Smooth muscle cell (in vitro differentiated cells): ENCODE measurements around the gene C4orf17. TPM values are rescaled to one million over a fixed set of nuclear protein-coding genes. Genes with fewer than 3 reads are reported as not detected.

ENCODE experiments used
- DNase-seq: peaks from one replicate; lab custom pipeline; 2025; ENCODE audit not compliant: unreplicated experiment; lab: John Stamatoyannopoulos, UW
- H2AFZ ChIP-seq: fragments of 200-600 bp; sonication (generic); 2 replicates; pipeline ENCODE4 v1.6.0; 2016; ENCODE audit warnings: antibody characterized with exemption, low read depth, mild to moderate bottlenecking
- H3F3A ChIP-seq: fragments of 200-600 bp; sonication (generic); 2 replicates; pipeline ENCODE4 v1.6.0; 2017; ENCODE audit warnings: antibody characterized with exemption, low read depth
- H3K27ac ChIP-seq: fragments of 200-600 bp; sonication (generic); 2 replicates; pipeline ENCODE4 v1.5.1; 2016; ENCODE audit warnings: low read depth, mild to moderate bottlenecking
- H3K27me3 ChIP-seq: fragments of 200-600 bp; sonication (generic); 2 replicates; pipeline ENCODE4 v1.6.1; 2016; ENCODE audit warnings: low read depth, mild to moderate bottlenecking
- H3K36me3 ChIP-seq: fragments of 200-600 bp; sonication (generic); 2 replicates; pipeline ENCODE4 v1.5.1; 2016; ENCODE audit warnings: low read depth
- H3K4me1 ChIP-seq: fragments of 200-600 bp; sonication (generic); 2 replicates; pipeline ENCODE4 v1.5.1; 2016; ENCODE audit warnings: low read depth
- H3K4me2 ChIP-seq: fragments of 200-600 bp; sonication (generic); 2 replicates; pipeline ENCODE4 v1.6.0; 2016; ENCODE audit warnings: mild to moderate bottlenecking
- H3K4me3 ChIP-seq: fragments of 200-600 bp; sonication (generic); 2 replicates; pipeline ENCODE4 v1.5.1; 2016; ENCODE audit warnings: mild to moderate bottlenecking
- H3K79me2 ChIP-seq: fragments of 200-600 bp; sonication (generic); 2 replicates; pipeline ENCODE4 v1.6.0; 2016; ENCODE audit warnings: low read depth, mild to moderate bottlenecking
- H3K9ac ChIP-seq: fragments of 200-600 bp; sonication (generic); 2 replicates; pipeline ENCODE4 v1.6.0; 2016; ENCODE audit warnings: low read depth
- H3K9me3 ChIP-seq: fragments of 200-600 bp; sonication (generic); replicated peaks from 2 replicates; pipeline ENCODE4 v1.5.1; 2016; ENCODE audit warnings: low read depth
- H4K20me1 ChIP-seq: fragments of 200-600 bp; sonication (generic); 2 replicates; pipeline ENCODE4 v1.6.0; 2016; ENCODE audit warnings: low read depth
- WGBS: methylation state at CpG from one replicate; pipeline ENCODE4 v1.1.7; 2016; ENCODE audit warnings: low lambda C conversion rate; 5-methylcytosine and 5-hydroxymethylcytosine counted together
- polyA plus RNA-seq: library from polyadenylated mRNA; unstranded; fragments of >200 nt; fragmentation: Nextera tagmentation; extraction: Ambion mirVana; gene quantifications from 2 replicates; pipeline ENCODE4 v1.2.1, GENCODE V29; 2016
- total RNA-seq: library from RNA; depleted of rRNA; stranded (reverse); fragments of >200 nt; gene quantifications from 2 replicates; pipeline ENCODE4 v1.2.3, GENCODE V29; 2014
- TF ChIP-seq, protein P1 (sequence below): fragments of 200-600 bp; sonication (generic); IDR thresholded peaks from 2 replicates; pipeline ENCODE4 v1.5.1; 2017; ENCODE audit warnings: borderline replicate concordance, mild to moderate bottlenecking, antibody characterized with exemption; ENCODE audit not compliant: insufficient read depth, poor library complexity, severe bottlenecking

C4orf17 gene
- not detected in 2 replicates for total RNA-seq
- polyA plus RNA-seq = not detected in 2 replicates

DNA sequence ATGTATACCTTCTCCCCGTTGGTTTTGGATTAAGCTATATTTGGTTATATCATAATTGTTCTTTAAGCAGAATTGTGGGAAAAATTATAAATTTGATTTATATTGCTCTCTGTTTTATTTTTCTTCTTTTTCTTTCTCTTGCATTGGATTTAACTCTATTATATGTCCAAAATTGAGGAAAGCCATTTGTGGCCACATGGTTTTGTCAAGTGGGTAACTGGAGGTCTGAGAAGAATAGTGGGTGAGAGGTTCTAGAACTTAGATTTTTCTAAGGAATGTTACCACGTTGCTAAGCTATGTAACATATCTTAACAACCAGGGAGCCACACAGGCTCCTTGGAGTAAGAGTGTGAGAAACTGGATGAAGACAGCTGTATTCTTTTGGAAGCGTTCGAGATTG lies at the start of gene C4orf17:
TSS of gene C4orf17 (plus strand) at position 301 of the 400 bp plus-strand sequence. CDS start 2,061 bp downstream, outside the sequence.
- no peak for DNase-seq
- no peak within 1 kb of the TSS for H3K4me2 ChIP-seq
- H3K4me3 ChIP-seq = no peak within 1 kb of the TSS
- no peaks in the 10 kb centered on the region for H3K36me3 ChIP-seq
- H3F3A ChIP-seq = no peaks in the 10 kb centered on the region
- no peak within 1 kb of the TSS for H3K27ac ChIP-seq
- 82% methylated on average over 4 of the region's 4 CpGs for WGBS
- no peaks in the 10 kb centered on the region for H3K27me3 ChIP-seq
- H3K9me3 ChIP-seq = no peaks in the 10 kb centered on the region
- no peaks in the 10 kb centered on the region for H4K20me1 ChIP-seq
- no peaks in the 10 kb centered on the region for H3K4me1 ChIP-seq
- TF ChIP-seq, protein P1, sequence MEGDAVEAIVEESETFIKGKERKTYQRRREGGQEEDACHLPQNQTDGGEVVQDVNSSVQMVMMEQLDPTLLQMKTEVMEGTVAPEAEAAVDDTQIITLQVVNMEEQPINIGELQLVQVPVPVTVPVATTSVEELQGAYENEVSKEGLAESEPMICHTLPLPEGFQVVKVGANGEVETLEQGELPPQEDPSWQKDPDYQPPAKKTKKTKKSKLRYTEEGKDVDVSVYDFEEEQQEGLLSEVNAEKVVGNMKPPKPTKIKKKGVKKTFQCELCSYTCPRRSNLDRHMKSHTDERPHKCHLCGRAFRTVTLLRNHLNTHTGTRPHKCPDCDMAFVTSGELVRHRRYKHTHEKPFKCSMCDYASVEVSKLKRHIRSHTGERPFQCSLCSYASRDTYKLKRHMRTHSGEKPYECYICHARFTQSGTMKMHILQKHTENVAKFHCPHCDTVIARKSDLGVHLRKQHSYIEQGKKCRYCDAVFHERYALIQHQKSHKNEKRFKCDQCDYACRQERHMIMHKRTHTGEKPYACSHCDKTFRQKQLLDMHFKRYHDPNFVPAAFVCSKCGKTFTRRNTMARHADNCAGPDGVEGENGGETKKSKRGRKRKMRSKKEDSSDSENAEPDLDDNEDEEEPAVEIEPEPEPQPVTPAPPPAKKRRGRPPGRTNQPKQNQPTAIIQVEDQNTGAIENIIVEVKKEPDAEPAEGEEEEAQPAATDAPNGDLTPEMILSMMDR = no peak
- H3K9ac ChIP-seq = no peak within 1 kb of the TSS
- no peaks in the 10 kb centered on the region for H3K79me2 ChIP-seq
- H2AFZ ChIP-seq = no peak within 1 kb of the TSS

DNA sequence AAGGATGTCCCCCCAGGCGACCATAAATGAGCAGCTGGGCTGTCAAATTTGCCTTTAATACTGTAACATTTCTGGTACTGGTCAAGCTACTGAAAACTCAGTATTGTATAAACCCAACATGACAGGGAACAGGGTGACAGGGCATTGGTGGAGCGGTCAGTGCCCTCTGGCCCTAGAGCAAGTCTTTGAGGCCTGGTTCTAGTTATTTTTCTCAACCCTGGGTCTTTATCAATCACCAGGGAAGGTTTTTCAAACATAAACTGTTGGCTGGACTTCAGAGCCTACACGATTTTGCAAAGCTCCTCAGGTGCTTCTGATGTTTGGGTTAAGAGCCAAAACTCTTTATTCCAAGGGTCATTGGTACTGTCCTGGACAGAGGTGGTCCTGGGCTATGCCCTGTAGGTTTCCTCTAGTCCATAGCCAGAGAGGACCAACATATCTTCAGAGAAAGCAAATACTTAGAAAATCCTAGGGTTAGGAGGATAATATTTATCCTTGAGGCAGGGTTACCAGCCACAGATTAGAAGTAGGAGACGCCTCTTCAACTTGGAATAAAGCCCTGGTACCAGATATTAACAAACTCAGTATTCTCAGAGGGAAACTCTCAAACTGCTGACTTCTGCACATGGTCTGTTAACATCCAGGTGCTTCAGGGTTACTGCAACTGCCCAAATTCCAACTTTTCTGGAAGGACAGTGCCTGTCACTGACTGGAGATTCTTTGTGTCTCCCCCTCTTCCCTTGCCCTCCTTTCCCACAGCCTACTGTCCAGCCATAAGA lies 49.0 kb upstream of the C4orf17 start:
- no peak overlapping the region for H3K9ac ChIP-seq
- no peak overlapping the region for H3K4me3 ChIP-seq
- H3K9me3 ChIP-seq = no peaks in the 10 kb centered on the region
- no peak overlapping the region for H2AFZ ChIP-seq
- H4K20me1 ChIP-seq = no peaks in the 10 kb centered on the region
- no peaks in the 10 kb centered on the region for H3K36me3 ChIP-seq
- TF ChIP-seq, protein P1 = no peak
- H3K27ac ChIP-seq = no peak overlapping the region
- no peak overlapping the region for H3K4me2 ChIP-seq
- no peak for DNase-seq
- WGBS = 56% methylated on average over 4 of the region's 4 CpGs
- no peaks in the 10 kb centered on the region for H3K79me2 ChIP-seq
- no peaks in the 10 kb centered on the region for H3K27me3 ChIP-seq
- H3F3A ChIP-seq = no peaks in the 10 kb centered on the region
- H3K4me1 ChIP-seq = no peaks in the 10 kb centered on the region

DNA sequence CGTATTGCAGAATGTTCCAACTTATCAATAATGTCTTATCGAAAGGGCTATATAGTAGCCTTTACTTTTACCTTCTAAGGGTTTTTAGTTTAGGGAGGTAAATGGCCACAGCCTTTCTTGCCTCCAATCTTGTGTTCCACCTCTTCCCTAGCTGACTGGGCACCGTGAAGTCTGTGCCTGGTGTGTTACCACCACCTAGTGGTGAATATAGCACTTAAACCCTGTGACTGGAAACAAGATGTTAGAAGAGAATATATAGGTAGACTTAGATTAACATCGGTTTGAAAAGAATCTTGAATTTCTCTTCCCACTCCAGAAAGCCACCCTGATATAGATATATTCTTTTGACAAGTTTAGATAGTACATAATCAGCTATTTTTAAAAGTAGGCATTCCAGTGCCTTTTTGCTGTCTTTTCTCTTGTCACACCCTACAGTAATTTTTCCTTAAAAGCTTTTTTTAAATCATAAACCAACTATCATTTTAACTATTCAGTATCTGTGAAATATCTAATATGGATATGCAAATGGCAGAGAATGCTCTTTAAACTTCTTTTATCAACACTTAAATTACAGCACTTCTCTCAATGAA lies 47.9 kb upstream of the C4orf17 start:
- Histone ChIP-seq H3K4me1 (no peaks in the 10 kb centered on the region), H2AFZ (no peak overlapping the region), H3K4me2 (no peak overlapping the region), H3F3A (no peaks in the 10 kb centered on the region), H3K4me3 (no peak overlapping the region), H3K36me3 (no peaks in the 10 kb centered on the region), H4K20me1 (no peaks in the 10 kb centered on the region), H3K27ac (peak overlapping the region; percentile 26), H3K27me3 (no peaks in the 10 kb centered on the region), H3K79me2 (no peaks in the 10 kb centered on the region), H3K9ac (no peak overlapping the region), H3K9me3 (no peaks in the 10 kb centered on the region)
- TF ChIP-seq, protein P1 = peak; percentile 78
- DNase-seq = no peak
- 23% methylated on average over 4 of the region's 4 CpGs for WGBS
